Bronchial epithelial cell (primary cell): ENCODE measurements around the gene VRK1. TPM values are rescaled to one million over a fixed set of nuclear protein-coding genes. Genes with fewer than 3 reads are reported as not detected.

Experiments used
- DNase-seq: peaks from one replicate; pipeline ENCODE4 v3.0.0-alpha.2; 2010; ENCODE audit warnings: low read depth
- FAIRE-seq: peaks from 2 replicates; lab custom pipeline; 2011; peaks lifted over from hg19 to GRCh38; lab: Jason Lieb, UNC
- H3K27me3 ChIP-seq: 2 replicates; pipeline ENCODE4 v1.5.1; 2011; ENCODE audit warnings: low read length; ENCODE audit not compliant: control insufficient read depth, insufficient read depth
- H3K36me3 ChIP-seq: 2 replicates; pipeline ENCODE4 v1.5.1; 2011; ENCODE audit warnings: low read length; ENCODE audit not compliant: control insufficient read depth, insufficient read depth
- H3K4me3 ChIP-seq: 2 replicates; pipeline ENCODE4 v1.5.1; 2011; ENCODE audit warnings: mild to moderate bottlenecking, low read depth, low read length, control low read depth
- total RNA-seq: library from RNA; depleted of rRNA; stranded (reverse); fragments of >200 nt; gene quantifications from 2 replicates; pipeline ENCODE4 v1.2.1, GENCODE V29; 2014
- TF ChIP-seq, protein P1 (sequence below): IDR thresholded peaks from 2 replicates; pipeline ENCODE4 v1.5.1; 2011; ENCODE audit warnings: mild to moderate bottlenecking, moderate library complexity, low read length, control low read depth, inconsistent platforms; ENCODE audit not compliant: insufficient read depth, severe bottlenecking

The VRK1 gene
- total RNA-seq, 1 donor from 2014 or later = 12.6 TPM

DNA sequence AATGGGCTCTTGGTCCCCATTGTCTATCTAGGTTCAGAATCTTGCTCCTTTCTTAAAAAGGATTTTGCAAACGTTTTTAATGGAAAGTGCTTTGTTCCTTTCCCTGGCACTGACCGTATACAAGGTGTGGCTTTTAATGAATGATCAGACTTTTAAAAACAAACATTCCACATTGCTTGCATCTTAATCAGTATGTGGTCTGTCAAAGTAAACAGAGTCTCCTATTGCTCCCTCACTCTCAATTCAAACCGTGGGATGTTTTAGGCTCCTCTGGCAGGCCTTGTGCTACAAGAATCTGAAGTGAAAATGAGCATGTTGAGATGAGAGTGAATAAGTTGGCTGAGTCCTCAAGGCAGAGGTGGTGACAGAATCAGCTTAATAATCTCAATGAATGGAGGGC is 107.0 kb downstream of the VRK1 start:
- H3K36me3 ChIP-seq = no peaks in the 10 kb centered on the region
- peak; percentile 58 for DNase-seq
- TF ChIP-seq, protein P1, sequence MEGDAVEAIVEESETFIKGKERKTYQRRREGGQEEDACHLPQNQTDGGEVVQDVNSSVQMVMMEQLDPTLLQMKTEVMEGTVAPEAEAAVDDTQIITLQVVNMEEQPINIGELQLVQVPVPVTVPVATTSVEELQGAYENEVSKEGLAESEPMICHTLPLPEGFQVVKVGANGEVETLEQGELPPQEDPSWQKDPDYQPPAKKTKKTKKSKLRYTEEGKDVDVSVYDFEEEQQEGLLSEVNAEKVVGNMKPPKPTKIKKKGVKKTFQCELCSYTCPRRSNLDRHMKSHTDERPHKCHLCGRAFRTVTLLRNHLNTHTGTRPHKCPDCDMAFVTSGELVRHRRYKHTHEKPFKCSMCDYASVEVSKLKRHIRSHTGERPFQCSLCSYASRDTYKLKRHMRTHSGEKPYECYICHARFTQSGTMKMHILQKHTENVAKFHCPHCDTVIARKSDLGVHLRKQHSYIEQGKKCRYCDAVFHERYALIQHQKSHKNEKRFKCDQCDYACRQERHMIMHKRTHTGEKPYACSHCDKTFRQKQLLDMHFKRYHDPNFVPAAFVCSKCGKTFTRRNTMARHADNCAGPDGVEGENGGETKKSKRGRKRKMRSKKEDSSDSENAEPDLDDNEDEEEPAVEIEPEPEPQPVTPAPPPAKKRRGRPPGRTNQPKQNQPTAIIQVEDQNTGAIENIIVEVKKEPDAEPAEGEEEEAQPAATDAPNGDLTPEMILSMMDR = no peak
- peak; percentile 52 for FAIRE-seq
- H3K4me3 ChIP-seq = no peak overlapping the region
- H3K27me3 ChIP-seq = no peaks in the 10 kb centered on the region

DNA sequence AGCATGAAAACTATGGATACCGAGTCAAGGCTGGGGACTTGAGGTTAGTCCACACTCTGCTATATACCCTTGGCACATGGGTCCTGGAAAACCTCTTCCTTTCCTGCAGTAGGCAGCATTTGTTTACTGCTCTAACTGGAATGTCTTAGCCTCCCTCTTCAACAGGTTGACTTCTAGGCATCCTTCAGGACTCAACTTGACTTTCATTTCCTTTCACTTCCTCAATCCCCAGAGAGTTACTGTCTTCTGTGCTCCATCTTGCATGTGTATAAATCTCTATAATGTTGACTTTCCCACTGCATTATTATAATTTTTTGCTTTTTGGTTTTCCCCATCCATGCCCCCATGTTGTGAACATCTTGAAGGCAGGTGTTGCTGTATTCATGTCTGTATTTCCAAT is 107.9 kb downstream of the VRK1 start:
- FAIRE-seq = peak; percentile 32
- DNase-seq = no peak
- H3K36me3 ChIP-seq = no peaks in the 10 kb centered on the region
- no peak overlapping the region for H3K4me3 ChIP-seq
- TF ChIP-seq, protein P1 = no peak
- no peaks in the 10 kb centered on the region for H3K27me3 ChIP-seq

DNA sequence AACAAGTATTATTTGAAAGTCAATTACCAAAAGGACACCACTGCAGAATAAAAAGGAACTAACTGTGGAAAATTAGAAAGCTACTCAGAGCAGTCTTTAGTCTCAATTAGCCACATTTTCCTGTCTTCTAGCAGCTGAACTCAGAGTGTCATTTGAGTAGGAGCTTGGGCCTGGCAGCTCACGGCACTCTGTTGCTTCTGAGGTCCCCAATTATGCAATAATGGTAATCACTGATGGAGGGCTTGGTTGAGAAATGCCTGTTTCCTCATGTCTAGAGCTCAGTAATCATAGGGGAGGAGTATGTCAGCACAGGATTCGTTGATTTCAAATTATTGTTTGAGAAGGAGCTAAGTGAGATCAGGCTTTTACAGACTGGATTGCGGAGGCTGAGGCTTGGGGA is 108.6 kb downstream of the VRK1 start:
- Histone ChIP-seq H3K36me3 (no peaks in the 10 kb centered on the region), H3K27me3 (no peaks in the 10 kb centered on the region), H3K4me3 (no peak overlapping the region)
- TF ChIP-seq, protein P1 = no peak
- FAIRE-seq (no peak), DNase-seq (peak; percentile 18)

DNA sequence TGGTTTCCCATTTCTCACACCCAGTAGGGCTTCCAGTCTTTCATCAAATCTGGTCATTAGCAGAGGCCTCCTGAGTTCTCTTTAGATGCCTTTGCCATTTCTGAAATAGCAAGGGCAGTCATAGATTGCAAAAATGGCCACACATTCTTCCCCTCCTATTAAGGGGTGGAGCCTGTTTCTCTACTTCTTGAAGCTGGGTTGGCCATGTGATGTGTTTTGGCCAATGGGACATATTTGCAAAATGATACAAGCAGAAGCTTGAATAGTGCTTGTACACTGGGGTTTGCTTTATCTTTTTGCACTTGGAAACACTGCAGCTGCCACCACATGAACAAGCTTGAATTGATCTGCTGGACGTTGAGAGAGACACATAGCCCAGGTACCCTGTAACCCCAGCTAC is 109.3 kb downstream of the VRK1 start:
- no peaks in the 10 kb centered on the region for H3K36me3 ChIP-seq
- no peaks in the 10 kb centered on the region for H3K27me3 ChIP-seq
- FAIRE-seq (no peak), DNase-seq (no peak)
- no peak overlapping the region for H3K4me3 ChIP-seq
- TF ChIP-seq, protein P1 = no peak

DNA sequence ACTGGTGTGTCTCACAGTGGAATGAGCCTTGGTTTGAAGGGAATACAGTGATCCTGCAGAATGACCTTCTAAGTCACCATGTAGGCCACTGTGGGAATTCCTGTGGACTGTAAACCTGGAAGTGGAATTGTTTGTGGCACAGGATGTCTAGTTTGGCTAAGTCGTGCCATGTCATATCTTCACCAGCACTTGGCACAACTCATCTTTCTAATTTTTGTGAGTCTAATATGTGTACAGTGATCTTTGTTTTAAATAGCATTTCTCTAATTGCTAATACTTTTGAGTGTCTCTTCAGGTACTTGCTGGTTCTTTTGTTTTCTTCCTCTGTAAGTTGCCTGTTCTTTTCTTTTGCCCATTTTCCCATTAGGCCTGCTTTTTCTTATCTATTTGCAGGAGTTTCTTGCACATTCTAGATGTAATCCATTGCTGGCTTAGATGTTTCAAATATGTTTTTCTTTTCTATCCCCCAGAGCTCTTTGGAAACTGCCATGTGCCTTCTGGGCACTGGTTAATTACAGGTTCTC is 112.7 kb downstream of the VRK1 start:
- Histone ChIP-seq H3K4me3 (no peak overlapping the region), H3K36me3 (no peaks in the 10 kb centered on the region), H3K27me3 (no peaks in the 10 kb centered on the region)
- DNase-seq (no peak), FAIRE-seq (no peak)
- TF ChIP-seq, protein P1 = no peak
